Endothelial cell of umbilical vein (primary cell): Measurements from ENCODE around the gene RNASEH2C.

ENCODE experiments used
- CTCF ChIP-seq, 2 donors: IDR thresholded peaks; 1 replicate in 1 of 2; 2 replicates in 1 of 2; pipeline ENCODE4 v1.5.1; 2011; ENCODE audit warnings: low read length in 2 of 2, mild to moderate bottlenecking in 2 of 2, moderate library complexity in 2 of 2, control low read depth in 1 of 2, inconsistent platforms in 1 of 2, low read depth in 1 of 2; ENCODE audit not compliant: insufficient read depth in 1 of 2; ENCODE audit errors: extremely low read depth in 1 of 2
- JUN ChIP-seq: IDR thresholded peaks from 2 replicates; pipeline ENCODE4 v1.6.1; 2011; ENCODE audit warnings: borderline replicate concordance, low read depth; ENCODE audit not compliant: insufficient read length, insufficient read depth
- MAX ChIP-seq: IDR thresholded peaks from 2 replicates; pipeline ENCODE4 v1.6.1; 2011; ENCODE audit not compliant: insufficient read depth, insufficient read length
- POLR2A ChIP-seq: IDR thresholded peaks from 2 replicates; pipeline ENCODE4 v1.6.1; 2012; ENCODE audit warnings: low read depth, mild to moderate bottlenecking, control low read depth, low read length

- TF ChIP-seq CTCF (IDR thresholded peaks at IDR 0.05; ENCODE audit: extremely low read depth in 1 of 2, insufficient read depth in 1 of 2, low read depth in 1 of 2, low read length in 2 of 2) (no peak), JUN (no peak), POLR2A (no peak), MAX (no peak)
Observed at GRCh38 chr11:65727865-65728264, 7.3 kb upstream of the RNASEH2C start.
